NCI-H1048 (cell line): ENCODE results near the gene MAMDC4.
"Not testable (repeated sequence)": the region's sequence is repeated elsewhere in the genome, so short reads cannot be mapped to it uniquely, and the experiment has no call there.

Source experiments
- DNase-seq: peaks from one replicate; lab custom pipeline; 2025; lab: John Stamatoyannopoulos, UW

Gene MAMDC4

GRCh38 chr9:136839229-136840139 is 12.7 kb upstream of the MAMDC4 start:
- DNase-seq = no peak

- DNase-seq = no peak
These were observed 11.8 kb upstream of the MAMDC4 start for GRCh38 chr9:136840140-136840876.

- DNase-seq = no peak
These were observed 11.1 kb upstream of the MAMDC4 start for GRCh38 chr9:136840877-136841645.

- not testable (repeated sequence) for DNase-seq
These were observed 10.3 kb upstream of the MAMDC4 start for GRCh38 chr9:136841646-136842379.

GRCh38 chr9:136842380-136842948 is 9.7 kb upstream of the MAMDC4 start, which contains the start of gene AJM1:
Gene AJM1 (plus strand): TSS chr9:136842478. CDS start chr9:136844415, 1,937 bp downstream.
- DNase-seq = peak; percentile 68

GRCh38 chr9:136843159-136843800 is 8.9 kb upstream of the MAMDC4 start:
- not testable (repeated sequence) for DNase-seq

GRCh38 chr9:136843801-136844740 is 8.1 kb upstream of the MAMDC4 start:
- not testable (repeated sequence) for DNase-seq

- no peak for DNase-seq
These were observed 7.2 kb upstream of the MAMDC4 start for GRCh38 chr9:136844761-136845464.

GRCh38 chr9:136845465-136846260 is 6.5 kb upstream of the MAMDC4 start:
- DNase-seq = no peak

GRCh38 chr9:136846376-136847087 is 5.6 kb upstream of the MAMDC4 start:
- DNase-seq = no peak

- peak; percentile 57 for DNase-seq
These were observed 4.9 kb upstream of the MAMDC4 start for GRCh38 chr9:136847088-136847825.

GRCh38 chr9:136847826-136848392 is 4.2 kb upstream of the MAMDC4 start:
- DNase-seq = peak; percentile 41

- DNase-seq = no peak
These were observed 3.6 kb upstream of the MAMDC4 start for GRCh38 chr9:136848393-136849037.

- peak; percentile 98 for DNase-seq
These were observed 2.8 kb upstream of the MAMDC4 start, which contains the start of gene PHPT1 for GRCh38 chr9:136849038-136849959. Gene PHPT1 (plus strand): TSS chr9:136849409. CDS start chr9:136849431, 22 bp downstream.
